ENCODE measurements around the gene GNGT2.

DNA sequence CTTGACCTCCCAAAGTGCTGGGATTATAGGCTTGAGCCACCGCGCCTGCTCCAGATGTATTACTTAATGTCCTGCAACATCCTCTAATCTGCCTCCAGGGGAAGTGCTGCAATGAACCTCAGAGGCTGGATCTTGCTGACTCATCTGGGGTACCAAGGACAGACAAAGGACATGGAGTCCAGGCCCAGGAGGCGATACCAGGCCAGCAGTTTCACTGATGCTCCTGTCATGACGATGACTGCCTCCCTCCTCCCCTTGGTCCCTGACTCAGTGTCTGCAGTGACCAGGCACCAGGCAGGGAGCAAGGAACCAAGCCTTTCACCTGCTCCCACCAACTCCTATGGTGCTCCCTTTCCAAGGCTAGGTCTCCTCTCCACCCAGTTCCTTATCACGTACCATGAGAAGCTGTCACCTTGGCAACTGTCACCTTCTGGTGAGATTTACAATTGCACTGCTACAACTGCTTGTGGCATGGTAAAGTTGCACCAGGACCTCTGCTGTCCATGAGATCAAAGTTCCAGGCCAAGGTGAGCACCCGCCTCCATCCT is 41.8 kb upstream of the GNGT2 start:
- no peak for TF ChIP-seq POLR2A (IDR thresholded peaks at IDR 0.05)
- TF ChIP-seq, protein P1, sequence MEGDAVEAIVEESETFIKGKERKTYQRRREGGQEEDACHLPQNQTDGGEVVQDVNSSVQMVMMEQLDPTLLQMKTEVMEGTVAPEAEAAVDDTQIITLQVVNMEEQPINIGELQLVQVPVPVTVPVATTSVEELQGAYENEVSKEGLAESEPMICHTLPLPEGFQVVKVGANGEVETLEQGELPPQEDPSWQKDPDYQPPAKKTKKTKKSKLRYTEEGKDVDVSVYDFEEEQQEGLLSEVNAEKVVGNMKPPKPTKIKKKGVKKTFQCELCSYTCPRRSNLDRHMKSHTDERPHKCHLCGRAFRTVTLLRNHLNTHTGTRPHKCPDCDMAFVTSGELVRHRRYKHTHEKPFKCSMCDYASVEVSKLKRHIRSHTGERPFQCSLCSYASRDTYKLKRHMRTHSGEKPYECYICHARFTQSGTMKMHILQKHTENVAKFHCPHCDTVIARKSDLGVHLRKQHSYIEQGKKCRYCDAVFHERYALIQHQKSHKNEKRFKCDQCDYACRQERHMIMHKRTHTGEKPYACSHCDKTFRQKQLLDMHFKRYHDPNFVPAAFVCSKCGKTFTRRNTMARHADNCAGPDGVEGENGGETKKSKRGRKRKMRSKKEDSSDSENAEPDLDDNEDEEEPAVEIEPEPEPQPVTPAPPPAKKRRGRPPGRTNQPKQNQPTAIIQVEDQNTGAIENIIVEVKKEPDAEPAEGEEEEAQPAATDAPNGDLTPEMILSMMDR (IDR thresholded peaks at IDR 0.05), result peak in 1 of 6 experiments; percentile 14

Measured in adrenal gland (tissue), 5 donors.